Kasumi-1 (cell line): ENCODE results near the gene DDX4.
"Not testable (repeated sequence)": the region's sequence is repeated elsewhere in the genome, so short reads cannot be mapped to it uniquely, and the experiment has no call there.

Experiments used
- DNase-seq, 2 experiments: peaks; one replicate each; lab custom pipeline; 2025; lab: John Stamatoyannopoulos, UW

Gene DDX4

GRCh38 chr5:55724281-55724680 lies 13.6 kb upstream of the DDX4 start:
- DNase-seq, result no peak

DNA sequence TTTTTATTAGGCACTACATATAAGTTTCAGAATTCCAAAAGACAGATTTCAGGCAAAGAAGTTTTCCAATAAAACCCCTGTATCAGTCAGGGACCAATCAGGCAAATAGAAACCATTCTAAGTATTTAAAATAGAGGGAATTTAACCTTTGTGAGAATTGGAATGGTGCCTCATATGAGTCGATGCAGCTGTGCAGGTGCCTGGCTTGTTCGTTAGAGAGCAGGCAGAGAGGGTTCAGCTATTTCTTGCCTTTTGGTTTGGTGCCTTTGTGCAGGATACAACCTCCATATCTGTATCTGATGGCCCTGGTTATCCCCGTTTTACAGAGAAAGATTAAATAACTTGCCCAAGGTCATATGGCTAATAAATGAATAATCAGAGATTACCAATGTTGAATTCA lies 6.0 kb upstream of the DDX4 start:
- DNase-seq, result no peak

DNA sequence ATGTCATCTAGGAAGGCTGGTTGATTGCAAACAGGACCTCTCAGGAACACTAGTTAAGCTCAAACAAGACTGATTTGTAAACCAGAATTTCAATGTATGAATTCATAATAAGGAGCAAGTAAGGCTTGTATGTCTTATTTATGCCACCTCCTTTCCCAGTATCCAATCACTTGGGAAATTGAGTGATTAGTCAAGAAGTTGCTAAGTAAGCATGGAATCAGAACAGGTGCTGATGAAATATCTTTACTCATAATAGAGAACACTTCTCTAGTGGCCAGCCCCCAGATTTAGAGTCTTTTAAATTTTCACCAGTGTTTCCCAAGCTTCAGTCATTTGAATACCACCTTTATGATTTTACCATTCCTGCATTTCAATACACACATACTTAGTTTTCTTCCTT lies 5.3 kb upstream of the DDX4 start:
- DNase-seq, result no peak

DNA sequence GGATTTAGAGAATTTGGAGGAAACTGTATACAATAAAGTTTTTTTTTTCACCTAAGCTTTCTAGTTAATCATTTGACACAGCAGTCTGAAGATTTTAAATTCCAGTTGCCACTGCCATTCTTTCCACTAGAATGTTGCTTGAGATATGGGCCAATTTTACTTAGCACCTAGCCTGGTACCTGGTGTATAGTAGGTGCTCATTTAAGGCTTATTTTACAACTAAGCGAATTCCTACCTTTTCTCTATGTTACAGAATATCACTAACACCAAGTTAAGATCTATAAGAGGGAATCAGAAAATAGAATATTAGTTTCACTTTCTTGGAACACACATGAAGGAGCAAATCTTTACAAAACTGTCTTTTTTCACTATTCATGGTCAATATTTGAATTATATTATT lies 3.2 kb upstream of the DDX4 start:
- no peak for DNase-seq

DNA sequence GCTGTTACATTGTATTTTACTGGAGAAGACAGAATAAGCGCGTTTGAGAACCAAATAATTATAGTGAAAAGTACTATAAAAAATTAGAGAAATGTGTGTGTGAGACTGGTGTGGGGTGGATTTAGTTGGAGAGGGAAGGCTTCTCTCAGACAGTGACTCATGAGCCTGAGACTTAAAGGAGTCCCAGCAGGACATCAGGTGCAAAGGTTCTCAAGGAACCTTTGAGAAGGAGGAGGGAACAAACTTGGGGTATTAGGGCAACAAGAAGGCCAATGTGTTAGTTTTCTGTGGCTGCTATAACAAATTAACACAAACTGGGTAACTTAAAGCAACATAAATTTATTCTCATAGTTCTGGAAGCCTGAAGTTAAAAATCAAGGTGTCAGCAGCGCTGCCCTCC lies 4.9 kb downstream of the DDX4 start:
- no peak for DNase-seq

DNA sequence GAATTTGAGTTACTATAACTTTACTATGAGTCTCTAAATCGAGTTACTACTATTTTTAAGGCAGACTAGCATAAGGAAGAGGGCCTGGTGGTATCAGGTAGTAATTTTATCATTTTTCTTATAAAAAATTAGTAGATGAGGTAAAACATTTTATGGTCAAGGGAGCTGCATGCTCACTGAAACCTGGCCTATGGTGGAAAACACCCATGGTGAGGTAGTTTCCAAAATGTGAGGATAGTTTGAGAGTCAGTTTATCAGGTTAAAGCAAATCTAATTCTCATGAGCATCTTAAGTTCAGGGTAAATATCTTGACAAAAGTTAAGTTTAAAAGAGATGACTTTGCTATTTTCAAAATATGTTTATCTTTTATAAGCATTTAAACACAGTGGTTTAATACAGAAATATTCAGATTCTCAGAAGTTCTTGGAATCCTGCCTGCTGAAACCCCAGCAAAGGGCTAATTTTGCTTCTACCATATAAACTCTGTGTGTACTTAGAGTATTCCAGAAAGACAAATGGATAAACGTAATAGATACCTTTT lies 10.0 kb downstream of the DDX4 start:
- no peak for DNase-seq

- no peak for DNase-seq
Observed at GRCh38 chr5:55749387-55749786, 11.5 kb downstream of the DDX4 start.

DNA sequence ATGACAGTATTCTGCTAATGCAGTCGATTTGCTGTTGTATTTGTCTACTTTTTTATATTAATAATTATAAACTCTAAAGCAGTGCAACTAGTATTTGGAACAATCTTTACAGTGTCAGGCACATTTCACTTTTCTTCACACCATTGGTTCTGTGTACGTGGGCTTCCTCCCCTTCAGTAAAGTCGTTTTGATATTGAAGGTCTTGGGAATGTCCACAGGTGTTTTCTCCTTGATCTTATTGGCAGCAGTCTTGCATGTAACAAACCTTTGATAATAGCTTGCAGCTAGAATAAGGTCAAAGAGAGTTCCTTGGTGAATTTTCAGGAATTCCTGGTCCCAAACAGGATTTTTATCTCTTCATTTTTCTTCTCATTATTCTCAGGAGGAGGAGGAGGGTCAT lies 12.2 kb downstream of the DDX4 start:
- no peak for DNase-seq

GRCh38 chr5:55750499-55750898 lies 12.6 kb downstream of the DDX4 start:
- no peak for DNase-seq

DNA sequence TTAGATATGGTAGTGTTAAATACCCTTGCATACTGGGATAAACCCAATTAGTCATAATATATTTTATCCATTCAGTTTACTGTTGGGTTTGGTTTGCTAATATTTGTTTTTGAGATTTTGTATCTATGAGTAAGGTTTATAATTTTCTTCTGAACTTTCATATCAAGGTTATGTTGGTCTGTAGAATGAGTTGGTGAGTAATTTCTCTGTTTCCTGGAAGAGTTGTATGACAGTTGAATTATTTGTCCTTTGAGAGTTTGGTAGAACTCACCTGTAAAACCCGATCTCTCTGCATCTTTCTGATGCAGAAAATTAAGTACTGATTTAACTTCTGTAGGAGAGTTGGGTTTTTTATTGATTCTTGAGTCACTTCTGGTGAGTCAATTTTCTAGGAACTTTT lies 20.4 kb downstream of the DDX4 start:
- DNase-seq, result no peak

GRCh38 chr5:55758714-55759113 lies 20.9 kb downstream of the DDX4 start:
- DNase-seq, result no peak

DNA sequence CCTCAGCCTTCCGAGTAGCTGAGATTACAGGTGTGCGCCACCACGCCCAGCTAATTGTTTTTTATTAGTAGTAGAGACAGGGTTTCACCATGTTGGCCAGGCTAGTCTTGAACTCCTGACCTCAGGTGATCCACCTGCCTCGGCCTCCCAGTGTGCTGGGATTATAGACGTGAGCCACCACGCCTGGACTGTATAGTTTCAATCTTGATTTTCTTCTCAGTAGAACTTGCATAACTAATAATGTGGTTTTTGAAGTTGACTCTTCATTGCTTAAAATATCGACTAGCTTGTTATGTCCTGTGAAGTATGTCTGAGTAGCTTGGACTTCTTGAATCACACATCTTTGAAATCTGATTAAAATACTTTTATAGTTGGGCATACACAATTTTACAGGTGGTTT lies 23.9 kb downstream of the DDX4 start:
- DNase-seq, result not testable (repeated sequence)

- DNase-seq, result no peak
Observed at GRCh38 chr5:55763746-55764420, 26.0 kb downstream of the DDX4 start.

DNA sequence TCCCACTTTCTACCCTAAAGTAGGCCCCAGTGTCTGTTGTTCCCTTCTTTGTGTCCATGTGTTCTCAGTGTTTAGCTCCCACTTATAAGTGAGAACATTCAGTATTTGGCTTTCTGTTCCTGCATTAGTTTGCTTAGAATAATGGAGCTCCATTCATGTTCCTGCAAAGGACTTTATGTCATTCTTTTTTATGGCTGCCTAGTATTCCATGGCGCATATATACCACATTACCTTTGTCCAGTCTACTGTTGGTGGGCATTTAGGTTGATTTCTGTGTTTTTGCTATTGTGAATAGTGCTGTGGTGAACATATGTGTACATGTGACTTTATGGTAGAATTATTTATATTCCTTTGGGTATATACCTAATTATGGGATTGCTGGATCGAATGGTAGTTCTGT lies 30.4 kb downstream of the DDX4 start:
- no peak for DNase-seq

- no peak for DNase-seq
Observed at GRCh38 chr5:55771175-55771655, 33.4 kb downstream of the DDX4 start.

DNA sequence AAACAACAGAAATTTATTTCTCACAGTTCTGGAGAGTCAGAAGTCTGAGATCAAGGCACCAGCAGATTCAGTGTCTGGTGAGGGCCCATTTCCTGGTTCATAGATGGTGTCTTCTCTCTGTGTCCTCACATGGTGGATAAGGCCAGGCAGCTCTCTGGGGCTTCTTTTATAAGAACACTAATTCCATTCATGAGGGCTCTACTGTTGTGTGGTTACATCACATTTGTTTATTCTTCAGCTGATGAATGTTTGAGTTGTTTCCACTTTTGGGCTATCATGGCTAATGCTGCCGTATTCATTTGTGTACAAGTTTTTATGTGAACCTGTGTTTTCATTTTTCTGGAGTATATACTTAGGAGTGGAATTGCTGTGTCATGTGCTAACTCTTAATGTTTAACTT lies 35.2 kb downstream of the DDX4 start:
- no peak for DNase-seq

DNA sequence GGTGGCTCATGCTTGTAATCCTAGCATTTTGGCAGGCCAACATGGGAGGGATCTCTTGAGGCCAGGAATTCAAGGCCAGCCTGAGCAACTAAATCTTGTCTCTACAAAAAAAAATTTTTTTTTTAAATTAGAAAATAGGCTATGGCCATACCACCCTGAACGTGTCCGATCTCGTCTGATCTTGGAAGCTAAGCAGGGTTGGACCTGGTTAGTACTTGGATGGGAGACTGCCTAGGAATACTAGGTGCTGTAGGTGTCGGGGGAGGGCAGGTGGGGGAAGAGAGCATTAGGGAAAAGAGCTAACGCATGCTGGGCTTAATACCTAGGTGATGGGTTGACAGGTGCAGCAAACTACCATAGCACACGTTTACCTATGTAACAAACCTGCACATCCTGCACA lies 39.5 kb downstream of the DDX4 start:
- no peak for DNase-seq

DNA sequence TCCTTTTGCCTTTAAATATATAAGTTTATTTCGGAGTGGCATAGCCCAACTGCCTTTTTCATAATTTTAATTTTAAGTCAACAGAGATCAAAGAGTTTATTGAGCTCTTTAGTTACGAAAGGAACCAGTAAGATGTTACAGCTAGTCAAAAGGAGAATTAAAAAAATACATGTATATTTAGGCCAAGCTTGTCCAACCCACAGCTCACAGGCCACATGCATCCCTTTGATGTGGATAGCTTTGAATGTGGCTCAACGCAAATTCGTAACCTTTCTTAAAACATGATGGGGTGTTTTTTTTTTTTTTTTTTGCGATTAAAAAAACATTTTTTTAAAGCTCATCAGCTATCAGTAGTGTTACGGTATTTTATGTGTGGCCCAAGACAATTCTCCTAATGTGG lies 63.1 kb downstream of the DDX4 start:
- no peak for DNase-seq

GRCh38 chr5:55808814-55809213 lies 71.0 kb downstream of the DDX4 start:
- not testable (repeated sequence) for DNase-seq

DNA sequence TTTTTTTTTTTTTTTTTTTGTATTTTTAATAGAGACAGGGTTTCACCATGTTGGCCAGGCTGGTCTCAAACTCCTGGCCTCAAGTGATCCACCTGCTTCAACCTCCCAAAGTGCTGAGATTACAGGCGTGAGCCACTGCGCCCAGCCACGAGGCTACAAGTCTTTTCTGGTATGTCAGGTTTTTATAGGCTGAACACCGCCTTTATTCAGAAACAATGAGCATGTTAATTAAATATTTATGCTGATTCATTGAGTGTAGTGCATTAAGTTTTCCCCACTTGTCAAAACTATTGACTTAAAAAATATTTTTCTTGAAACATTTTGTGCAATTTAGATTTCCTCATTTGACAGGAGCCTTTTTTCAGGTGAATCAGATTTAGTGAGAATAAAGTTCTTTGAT lies 78.1 kb downstream of the DDX4 start:
- DNase-seq, result not testable (repeated sequence)

- no peak for DNase-seq
Observed at GRCh38 chr5:55816342-55816741, 78.5 kb downstream of the DDX4 start.

DNA sequence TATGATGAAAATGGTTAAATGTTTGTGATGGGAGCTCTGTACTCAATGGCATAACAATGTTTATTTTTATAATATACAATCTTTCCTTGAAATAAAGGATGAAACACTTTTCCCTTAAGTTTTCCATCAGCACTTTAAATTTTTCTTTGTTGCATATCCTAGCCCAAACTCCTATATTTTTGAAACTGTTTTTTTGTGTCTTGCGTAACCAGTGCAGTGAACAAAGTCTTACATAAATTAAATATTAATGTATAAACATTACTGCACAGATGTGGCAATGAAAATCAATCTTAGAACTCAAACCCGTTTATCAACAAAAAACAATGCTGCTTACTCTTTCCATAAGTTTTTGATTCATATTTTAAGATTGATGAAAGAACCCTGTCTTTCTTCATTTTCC lies 79.2 kb downstream of the DDX4 start:
- DNase-seq, result no peak

GRCh38 chr5:55820488-55820887 lies 82.6 kb downstream of the DDX4 start:
- DNase-seq, result no peak
